Ishikawa (cell line): ENCODE measurements around the gene SPAG6.

Experiments used
- CEBPB ChIP-seq: IDR thresholded peaks from 2 replicates; pipeline ENCODE4 v1.6.1; 2012
- CREB1 ChIP-seq: IDR thresholded peaks from 2 replicates; pipeline ENCODE4 v1.6.1; 2012; ENCODE audit warnings: low read depth
- EP300 ChIP-seq: IDR thresholded peaks from 2 replicates; pipeline ENCODE4 v1.6.1; 2012; ENCODE audit warnings: borderline replicate concordance
- MAX ChIP-seq: IDR thresholded peaks from 2 replicates; pipeline ENCODE4 v1.6.1; 2012
- NFIC ChIP-seq: IDR thresholded peaks from 2 replicates; pipeline ENCODE4 v1.6.1; 2012
- RAD21 ChIP-seq: IDR thresholded peaks from 2 replicates; pipeline ENCODE4 v1.6.1; 2012; ENCODE audit warnings: low read depth
- TEAD4 ChIP-seq: IDR thresholded peaks from 2 replicates; pipeline ENCODE4 v1.6.1; 2012

GRCh38 chr10:22427101-22427500, 81.8 kb downstream of the SPAG6 start:
- no peak for TF ChIP-seq CEBPB
- TF ChIP-seq EP300 = peak; percentile 41; the same call in 1 of the 2 replicates
- no peak for TF ChIP-seq MAX
- peak; percentile 30; the same call in 1 of the 2 replicates for TF ChIP-seq TEAD4
- no peak for TF ChIP-seq CREB1
- peak; percentile 32; the same call in 1 of the 2 replicates for TF ChIP-seq NFIC
- TF ChIP-seq RAD21 = no peak
